GM21526 (cell line): Measurements from ENCODE around the gene SLC1A3.

Experiments
- ATAC-seq: cut with Tn5 transposase; IDR thresholded peaks from one replicate; pipeline ENCODE4 v1.9.1; 2021; ENCODE audit warnings: moderate library complexity; ENCODE audit not compliant: unreplicated experiment, low FRiP score

Gene SLC1A3

GRCh38 chr5:36654564-36654963, 48.2 kb downstream of the SLC1A3 start:
- no peak for ATAC-seq

- ATAC-seq, result no peak
Observed at GRCh38 chr5:36655161-36655560, 48.8 kb downstream of the SLC1A3 start.

GRCh38 chr5:36656556-36656955, 50.1 kb downstream of the SLC1A3 start:
- ATAC-seq, result no peak

GRCh38 chr5:36657563-36657995, 51.2 kb downstream of the SLC1A3 start:
- no peak for ATAC-seq

GRCh38 chr5:36658038-36658756, 51.8 kb downstream of the SLC1A3 start:
- ATAC-seq, result no peak

- ATAC-seq, result no peak
Observed at GRCh38 chr5:36659411-36659810, 53.0 kb downstream of the SLC1A3 start.

GRCh38 chr5:36660397-36661049, 54.1 kb downstream of the SLC1A3 start:
- no peak for ATAC-seq

GRCh38 chr5:36661456-36662220, 55.2 kb downstream of the SLC1A3 start:
- no peak for ATAC-seq

- no peak for ATAC-seq
Observed at GRCh38 chr5:36662291-36662851, 56.0 kb downstream of the SLC1A3 start.

- no peak for ATAC-seq
Observed at GRCh38 chr5:36664766-36665165, 58.4 kb downstream of the SLC1A3 start.

- ATAC-seq, result no peak
Observed at GRCh38 chr5:36665628-36666027, 59.2 kb downstream of the SLC1A3 start.

GRCh38 chr5:36666274-36666673, 59.9 kb downstream of the SLC1A3 start:
- no peak for ATAC-seq

- no peak for ATAC-seq
Observed at GRCh38 chr5:36666986-36667385, 60.6 kb downstream of the SLC1A3 start.

- no peak for ATAC-seq
Observed at GRCh38 chr5:36667824-36668223, 61.4 kb downstream of the SLC1A3 start.

- ATAC-seq, result no peak
Observed at GRCh38 chr5:36669015-36669651, 62.7 kb downstream of the SLC1A3 start.

- ATAC-seq, result no peak
Observed at GRCh38 chr5:36670548-36670947, 64.1 kb downstream of the SLC1A3 start.

GRCh38 chr5:36675282-36675681, 68.9 kb downstream of the SLC1A3 start:
- no peak for ATAC-seq

GRCh38 chr5:36679221-36679989, 73.0 kb downstream of the SLC1A3 start:
- no peak for ATAC-seq

- no peak for ATAC-seq
Observed at GRCh38 chr5:36680066-36680465, 73.7 kb downstream of the SLC1A3 start.

- no peak for ATAC-seq
Observed at GRCh38 chr5:36681711-36682110, 75.3 kb downstream of the SLC1A3 start.
